Lower leg skin (tissue), 4 donors: ENCODE data around the gene CYP39A1. TPM values are rescaled to one million over a fixed set of nuclear protein-coding genes. Genes with fewer than 3 reads are reported as not detected.

Source experiments
- DNase-seq, 2 donors: peaks; one replicate each; pipeline ENCODE4 v3.0.0-alpha.2; 2019; ENCODE audit warnings: low spot score in 2 of 2
- H3K4me3 ChIP-seq: fragments of 200-600 bp; sonication (generic); 2 replicates; pipeline ENCODE4 v1.5.1; 2017; ENCODE audit warnings: mild to moderate bottlenecking, low read depth; ENCODE audit not compliant: poor library complexity, severe bottlenecking
- POLR2A ChIP-seq, 2 donors: fragments of 450-650 bp; IDR thresholded peaks; one replicate each; pipeline ENCODE4 v1.6.1; 2016 to 2017; ENCODE audit warnings: antibody characterized with exemption in 2 of 2, mild to moderate bottlenecking in 1 of 2, moderate library complexity in 1 of 2
- WGBS, 2 donors: methylation state at CpG; one replicate each; pipeline ENCODE4 v1.1.5; 2018; 5-methylcytosine and 5-hydroxymethylcytosine counted together
- intact Hi-C: fragments of 100-400 bp; cut with DNase I; formaldehyde crosslinking; loops from one replicate; pipeline ENCODE4 v1.15.0; 2023; ENCODE audit warnings: low total_unique reads
- total RNA-seq, 4 donors: library from RNA; depleted of rRNA; stranded (reverse); fragments of >200 nt; gene quantifications; one replicate each; pipeline ENCODE4 v1.1.0, GENCODE V29; 2016
- TF ChIP-seq, protein P1 (sequence below), 3 donors: fragments of 450-650 bp; IDR thresholded peaks; one replicate each; pipeline ENCODE4 v1.5.1; 2016; ENCODE audit warnings: antibody characterized with exemption in 3 of 3, mild to moderate bottlenecking in 3 of 3, moderate library complexity in 2 of 3

CYP39A1 gene
- total RNA-seq, 4 donors from 2014 or later = 22.6 to 38.2 (median 34.3) TPM

DNA sequence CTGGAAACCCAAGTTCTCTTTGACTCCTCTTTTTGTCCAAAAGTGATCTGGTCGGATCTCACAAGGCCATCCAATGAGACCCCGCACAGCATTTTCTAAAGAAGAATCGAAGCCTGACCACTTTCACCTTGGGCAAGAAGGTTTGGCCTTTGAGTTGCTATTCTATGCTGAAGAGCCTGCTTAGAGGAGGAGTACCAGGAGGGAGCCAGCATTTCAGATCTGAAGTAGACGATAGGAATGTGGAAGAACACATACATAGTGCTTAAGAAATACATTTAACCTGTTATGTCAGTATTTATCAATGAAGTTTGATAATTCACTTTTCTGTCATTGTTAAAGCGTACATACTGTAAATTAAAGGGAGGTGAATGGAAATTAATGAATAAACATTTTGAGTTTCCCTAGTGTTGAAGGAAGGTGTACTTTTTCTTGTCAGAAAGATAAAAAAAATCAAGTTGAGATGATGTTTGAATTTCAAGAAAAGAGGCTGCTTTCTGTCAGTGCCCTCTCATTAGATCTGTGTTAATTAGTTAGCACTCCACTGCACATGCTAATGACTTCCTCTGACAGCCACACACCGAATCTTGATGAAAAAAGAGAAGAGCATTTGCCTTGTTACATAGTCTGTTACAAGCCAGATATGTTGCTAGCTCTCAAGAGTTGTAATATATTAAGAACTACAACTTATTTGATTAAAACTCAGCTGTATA is 24.1 kb upstream of the CYP39A1 start:
- WGBS, 2 donors = 91 to 94% methylated on average over 6 of the region's 6 CpGs
- TF ChIP-seq POLR2A (IDR thresholded peaks at IDR 0.05) = no peak
- TF ChIP-seq, protein P1, sequence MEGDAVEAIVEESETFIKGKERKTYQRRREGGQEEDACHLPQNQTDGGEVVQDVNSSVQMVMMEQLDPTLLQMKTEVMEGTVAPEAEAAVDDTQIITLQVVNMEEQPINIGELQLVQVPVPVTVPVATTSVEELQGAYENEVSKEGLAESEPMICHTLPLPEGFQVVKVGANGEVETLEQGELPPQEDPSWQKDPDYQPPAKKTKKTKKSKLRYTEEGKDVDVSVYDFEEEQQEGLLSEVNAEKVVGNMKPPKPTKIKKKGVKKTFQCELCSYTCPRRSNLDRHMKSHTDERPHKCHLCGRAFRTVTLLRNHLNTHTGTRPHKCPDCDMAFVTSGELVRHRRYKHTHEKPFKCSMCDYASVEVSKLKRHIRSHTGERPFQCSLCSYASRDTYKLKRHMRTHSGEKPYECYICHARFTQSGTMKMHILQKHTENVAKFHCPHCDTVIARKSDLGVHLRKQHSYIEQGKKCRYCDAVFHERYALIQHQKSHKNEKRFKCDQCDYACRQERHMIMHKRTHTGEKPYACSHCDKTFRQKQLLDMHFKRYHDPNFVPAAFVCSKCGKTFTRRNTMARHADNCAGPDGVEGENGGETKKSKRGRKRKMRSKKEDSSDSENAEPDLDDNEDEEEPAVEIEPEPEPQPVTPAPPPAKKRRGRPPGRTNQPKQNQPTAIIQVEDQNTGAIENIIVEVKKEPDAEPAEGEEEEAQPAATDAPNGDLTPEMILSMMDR (IDR thresholded peaks at IDR 0.05) = no peak
- no peak overlapping the region for H3K4me3 ChIP-seq
- DNase-seq = no peak
- intact Hi-C loops = no loop called here

DNA sequence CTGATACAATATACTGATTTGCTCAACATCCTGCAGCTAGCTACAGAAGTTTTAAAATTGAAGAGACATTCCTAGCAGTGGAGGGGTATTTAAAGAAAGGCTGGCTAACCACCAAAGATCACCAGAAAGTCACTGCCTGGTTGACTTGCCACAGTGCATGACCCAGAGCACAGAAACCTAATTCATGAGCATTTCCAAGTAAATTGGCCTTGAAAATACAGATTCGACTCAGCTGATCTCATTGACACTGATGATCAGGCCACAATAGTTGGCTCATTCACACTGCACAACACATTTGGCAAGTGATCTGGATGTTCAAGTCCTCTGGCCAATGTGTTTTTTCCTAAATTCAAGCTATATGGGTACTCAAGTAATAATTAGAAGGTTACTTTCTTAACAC is 21.8 kb upstream of the CYP39A1 start:
- no peak for DNase-seq
- 83 to 94% methylated on average over 1 of the region's 1 CpG for WGBS, 2 donors
- H3K4me3 ChIP-seq = no peak overlapping the region
- intact Hi-C loops = no loop called here
- TF ChIP-seq, protein P1 (IDR thresholded peaks at IDR 0.05) = no peak
- no peak for TF ChIP-seq POLR2A (IDR thresholded peaks at IDR 0.05)

DNA sequence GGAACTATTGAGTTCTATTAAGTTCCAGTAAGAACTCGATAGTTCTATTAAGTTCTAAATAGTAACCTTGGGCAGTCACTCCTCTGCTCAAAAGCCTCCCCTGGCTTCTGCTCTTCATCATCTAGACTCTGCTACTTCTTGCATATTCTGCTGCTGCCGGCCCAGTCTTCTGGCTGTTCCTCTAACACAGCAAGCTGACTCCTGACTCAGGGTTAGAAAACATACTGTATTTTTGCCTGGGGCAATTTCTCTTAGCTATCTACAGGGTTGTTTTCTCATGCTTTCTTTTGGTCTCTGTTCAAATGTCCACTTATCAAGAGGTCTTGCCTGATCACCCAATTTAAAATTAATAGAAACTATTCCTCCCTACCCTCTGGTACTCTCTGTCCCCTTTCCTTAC is 14.8 kb upstream of the CYP39A1 start:
- whole genome bisulfite sequencing, 2 donors = 93 to 94% methylated on average over 2 of the region's 2 CpGs
- intact Hi-C loops = no loop called here
- DNase-seq = no peak

DNA sequence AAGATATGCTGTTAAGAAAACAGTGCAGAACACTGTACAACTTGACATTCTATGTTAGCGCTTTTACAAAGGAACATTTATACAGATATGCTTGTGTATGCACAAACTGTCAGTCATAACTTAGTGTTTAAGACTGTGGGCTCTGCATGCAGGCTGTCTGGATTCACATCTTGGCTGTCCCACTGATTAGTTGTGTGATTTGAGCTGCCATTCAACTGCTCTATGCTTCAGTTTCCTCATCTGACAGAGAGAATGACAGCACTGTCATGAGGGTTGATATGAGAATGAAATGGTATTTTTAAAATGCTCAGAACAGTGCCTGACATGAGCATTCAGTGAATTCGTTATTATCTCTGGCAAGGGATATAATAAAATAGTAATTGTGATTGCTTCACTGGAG is 8.9 kb upstream of the CYP39A1 start:
- no peak for DNase-seq
- no peak overlapping the region for H3K4me3 ChIP-seq
- intact Hi-C loops = no loop called here
- no peak for TF ChIP-seq POLR2A (IDR thresholded peaks at IDR 0.05)
- TF ChIP-seq, protein P1 (IDR thresholded peaks at IDR 0.05) = no peak
- WGBS, 2 donors = 84 to 92% methylated on average over 2 of the region's 2 CpGs

More for the DNA sequence above, 14.8 kb upstream of the CYP39A1 start:
- no peak overlapping the region for H3K4me3 ChIP-seq
- TF ChIP-seq, protein P1 (IDR thresholded peaks at IDR 0.05) = no peak
- no peak for TF ChIP-seq POLR2A (IDR thresholded peaks at IDR 0.05)

DNA sequence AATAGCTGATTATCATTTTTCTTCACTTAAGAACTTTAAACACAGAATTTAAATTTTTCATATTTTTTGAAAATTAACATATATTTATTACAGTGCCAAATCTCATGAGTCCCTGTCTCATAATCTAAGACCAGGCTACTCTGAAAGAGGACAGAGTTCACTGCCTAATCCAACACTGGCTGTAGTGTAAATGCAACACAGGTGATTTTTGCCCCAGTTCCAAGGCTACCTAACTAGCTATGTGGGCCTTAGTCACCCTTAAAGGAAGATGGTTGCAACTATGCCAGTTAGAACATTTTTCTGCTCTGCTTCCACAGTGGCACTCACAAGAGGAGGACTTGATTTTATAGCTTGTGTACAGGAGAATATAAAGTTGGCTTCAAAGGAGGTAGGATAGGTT is 5.0 kb upstream of the CYP39A1 start:
- no peak for DNase-seq
- intact Hi-C loops = no loop called here
- H3K4me3 ChIP-seq = no peak overlapping the region
- TF ChIP-seq, protein P1 (IDR thresholded peaks at IDR 0.05) = no peak
- TF ChIP-seq POLR2A (IDR thresholded peaks at IDR 0.05) = no peak

DNA sequence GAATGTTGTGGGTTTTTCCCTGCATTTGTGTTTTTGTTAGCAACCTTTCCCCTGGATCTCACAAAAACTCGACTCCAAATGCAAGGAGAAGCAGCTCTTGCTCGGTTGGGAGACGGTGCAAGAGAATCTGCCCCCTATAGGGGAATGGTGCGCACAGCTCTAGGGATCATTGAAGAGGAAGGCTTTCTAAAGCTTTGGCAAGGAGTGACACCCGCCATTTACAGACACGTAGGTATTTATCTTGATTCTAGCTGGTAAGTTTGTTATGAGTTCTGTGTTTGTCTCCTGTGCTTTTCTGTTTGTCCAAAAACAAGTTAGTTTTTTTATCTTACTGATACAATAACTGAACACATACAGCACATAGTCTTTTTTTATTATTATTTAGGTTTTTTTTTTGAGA is 3.2 kb upstream of the CYP39A1 start:
- no peak for DNase-seq
- TF ChIP-seq, protein P1 (IDR thresholded peaks at IDR 0.05) = no peak
- TF ChIP-seq POLR2A (IDR thresholded peaks at IDR 0.05) = no peak
- intact Hi-C loops = no loop called here
- no peak overlapping the region for H3K4me3 ChIP-seq
- 73 to 82% methylated on average over 6 of the region's 6 CpGs for WGBS, 2 donors
